B cell (primary cell): ENCODE data around the gene EYS.

Experiments
- EZH2 ChIP-seq: IDR thresholded peaks from 2 replicates; pipeline ENCODE4 v1.6.1; 2012; ENCODE audit warnings: borderline replicate concordance, low read depth, mild to moderate bottlenecking, moderate library complexity, low read length; ENCODE audit not compliant: insufficient read depth, poor library complexity, severe bottlenecking
- TF ChIP-seq, protein P1 (sequence below): fragments of 200-600 bp; IDR thresholded peaks from one replicate; pipeline ENCODE4 v1.8.0; 2022; ENCODE audit warnings: antibody characterized with exemption, mild to moderate bottlenecking

DNA sequence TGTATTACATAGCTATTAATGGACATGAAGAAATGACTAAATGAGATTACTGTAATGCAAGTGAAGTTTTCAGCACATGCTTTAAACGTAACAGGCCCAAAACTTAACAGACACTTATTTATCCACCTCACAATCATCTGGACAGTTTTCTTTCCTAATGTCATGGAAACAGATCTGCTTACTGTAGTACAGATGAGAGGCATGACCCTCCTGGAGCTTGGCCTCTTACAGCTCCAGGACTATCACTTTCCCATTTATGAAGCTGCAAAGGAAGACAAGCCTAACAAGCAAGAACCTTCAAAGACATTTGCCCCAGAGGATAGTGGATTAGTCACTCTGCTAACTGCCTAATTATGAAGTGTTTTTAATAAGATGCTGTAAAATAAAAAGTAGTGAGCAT is 1652.2 kb downstream of the EYS start:
- TF ChIP-seq, protein P1, sequence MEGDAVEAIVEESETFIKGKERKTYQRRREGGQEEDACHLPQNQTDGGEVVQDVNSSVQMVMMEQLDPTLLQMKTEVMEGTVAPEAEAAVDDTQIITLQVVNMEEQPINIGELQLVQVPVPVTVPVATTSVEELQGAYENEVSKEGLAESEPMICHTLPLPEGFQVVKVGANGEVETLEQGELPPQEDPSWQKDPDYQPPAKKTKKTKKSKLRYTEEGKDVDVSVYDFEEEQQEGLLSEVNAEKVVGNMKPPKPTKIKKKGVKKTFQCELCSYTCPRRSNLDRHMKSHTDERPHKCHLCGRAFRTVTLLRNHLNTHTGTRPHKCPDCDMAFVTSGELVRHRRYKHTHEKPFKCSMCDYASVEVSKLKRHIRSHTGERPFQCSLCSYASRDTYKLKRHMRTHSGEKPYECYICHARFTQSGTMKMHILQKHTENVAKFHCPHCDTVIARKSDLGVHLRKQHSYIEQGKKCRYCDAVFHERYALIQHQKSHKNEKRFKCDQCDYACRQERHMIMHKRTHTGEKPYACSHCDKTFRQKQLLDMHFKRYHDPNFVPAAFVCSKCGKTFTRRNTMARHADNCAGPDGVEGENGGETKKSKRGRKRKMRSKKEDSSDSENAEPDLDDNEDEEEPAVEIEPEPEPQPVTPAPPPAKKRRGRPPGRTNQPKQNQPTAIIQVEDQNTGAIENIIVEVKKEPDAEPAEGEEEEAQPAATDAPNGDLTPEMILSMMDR, result no peak
- TF ChIP-seq EZH2, result no peak
